ENCODE data around the gene ZNF555. TPM values are rescaled to one million over a fixed set of nuclear protein-coding genes. Genes with fewer than 3 reads are reported as not detected.

The ZNF555 gene
- total and polyA plus RNA-seq, 10 donors: 1.4 to 10.8 (median 7.2) TPM

- no peak overlapping the region for H3K4me3 ChIP-seq
- 85 to 94% (median 92%) methylated on average over 26 to 35 of the region's 35 CpGs for WGBS, 5 donors
- no peaks in the 10 kb centered on the region for H3K27me3 ChIP-seq (replicated peaks in 1 of 7)
- H3K27ac ChIP-seq: no peak overlapping the region
- no peaks in the 10 kb centered on the region for H3K4me1 ChIP-seq
- intact Hi-C loops (cut with DNase I; ENCODE audit: low total_unique reads): no loop called here
- H3K36me3 ChIP-seq: peaks cover 0 to 70% (median 43%) of the 10 kb centered on the region in 6 donors
- DNase-seq: no peak
- no peaks in the 10 kb centered on the region for H3K9me3 ChIP-seq
- TF ChIP-seq CTCF (IDR thresholded peaks at IDR 0.05 in 8 of 11, conservative IDR thresholded peaks at IDR 0.05 in 3 of 11): no peak
- no peak for TF ChIP-seq POLR2A (IDR thresholded peaks at IDR 0.05)
- TF ChIP-seq POLR2AphosphoS5 (IDR thresholded peaks at IDR 0.05): no peak
These were observed 27.8 kb upstream of the ZNF555 start for GRCh38 chr19:2813235-2814160.

- WGBS, 5 donors: 92 to 97% (median 96%) methylated on average over 11 of the region's 11 CpGs
- no peaks in the 10 kb centered on the region for H3K9me3 ChIP-seq
These were observed 26.8 kb upstream of the ZNF555 start for GRCh38 chr19:2814426-2814825.

GRCh38 chr19:2815191-2815614 lies 26.1 kb upstream of the ZNF555 start:
- Histone ChIP-seq H3K4me3 (no peak overlapping the region), H3K9me3 (no peaks in the 10 kb centered on the region), H3K4me1 (peaks cover 0 to 10% (median 9%) of the 10 kb centered on the region in 6 donors), H3K27me3 (replicated peaks in 1 of 7) (no peaks in the 10 kb centered on the region), H3K27ac (no peak overlapping the region), H3K36me3 (peaks cover 0 to 53% (median 26%) of the 10 kb centered on the region in 6 donors)
- 88 to 96% (median 92%) methylated on average over 1 to 13 of the region's 13 CpGs for WGBS, 5 donors
- intact Hi-C loops (cut with DNase I; ENCODE audit: low total_unique reads): no loop called here
- no peak for TF ChIP-seq POLR2AphosphoS5 (IDR thresholded peaks at IDR 0.05)
- TF ChIP-seq POLR2A (IDR thresholded peaks at IDR 0.05): no peak
- no peak for TF ChIP-seq CTCF (IDR thresholded peaks at IDR 0.05 in 8 of 11, conservative IDR thresholded peaks at IDR 0.05 in 3 of 11)
- no peak for DNase-seq

More at GRCh38 chr19:2814426-2814825, 26.8 kb upstream of the ZNF555 start:
- Histone ChIP-seq H3K27me3 (replicated peaks in 1 of 7) (no peaks in the 10 kb centered on the region), H3K4me3 (no peak overlapping the region), H3K4me1 (peaks cover 0 to 6% (median 5%) of the 10 kb centered on the region in 6 donors), H3K27ac (no peak overlapping the region), H3K36me3 (peaks cover 0 to 60% (median 34%) of the 10 kb centered on the region in 6 donors)
- TF ChIP-seq POLR2A (IDR thresholded peaks at IDR 0.05): no peak
- TF ChIP-seq POLR2AphosphoS5 (IDR thresholded peaks at IDR 0.05): no peak
- no peak for TF ChIP-seq CTCF (IDR thresholded peaks at IDR 0.05 in 8 of 11, conservative IDR thresholded peaks at IDR 0.05 in 3 of 11)
- DNase-seq: no peak
- intact Hi-C loops (cut with DNase I; ENCODE audit: low total_unique reads): no loop called here

- peaks cover 0 to 45% (median 19%) of the 10 kb centered on the region in 6 donors for H3K36me3 ChIP-seq
- DNase-seq: no peak
- H3K4me3 ChIP-seq: no peak overlapping the region
- no peak overlapping the region for H3K27ac ChIP-seq
- no peaks in the 10 kb centered on the region for H3K9me3 ChIP-seq
- intact Hi-C loops (cut with DNase I; ENCODE audit: low total_unique reads): no loop called here
- peaks cover 0 to 17% (median 15%) of the 10 kb centered on the region in 6 donors for H3K4me1 ChIP-seq
- TF ChIP-seq POLR2AphosphoS5 (IDR thresholded peaks at IDR 0.05): no peak
- TF ChIP-seq CTCF (IDR thresholded peaks at IDR 0.05 in 8 of 11, conservative IDR thresholded peaks at IDR 0.05 in 3 of 11): no peak
- no peak for TF ChIP-seq POLR2A (IDR thresholded peaks at IDR 0.05)
- WGBS, 5 donors: 82 to 92% (median 87%) methylated on average over 13 to 15 of the region's 15 CpGs
- no peaks in the 10 kb centered on the region for H3K27me3 ChIP-seq (replicated peaks in 1 of 7)
These were observed 25.4 kb upstream of the ZNF555 start for GRCh38 chr19:2815923-2816322.
